GM12873 (cell line): ENCODE results near the gene PTPRB.

Source experiments
- CTCF ChIP-seq: IDR thresholded peaks from 2 replicates; pipeline ENCODE4 v1.5.1; 2012; ENCODE audit warnings: low read depth, mild to moderate bottlenecking, moderate library complexity, low read length, control low read depth; ENCODE audit not compliant: insufficient read depth; ENCODE audit errors: missing control alignments

PTPRB gene

GRCh38 chr12:70666364-70666763, 29.1 kb upstream of the PTPRB start:
- TF ChIP-seq CTCF, result no peak

- TF ChIP-seq CTCF, result no peak
Measured at GRCh38 chr12:70664465-70664881, 27.2 kb upstream of the PTPRB start.

GRCh38 chr12:70663838-70664237, 26.6 kb upstream of the PTPRB start:
- TF ChIP-seq CTCF, result no peak

DNA sequence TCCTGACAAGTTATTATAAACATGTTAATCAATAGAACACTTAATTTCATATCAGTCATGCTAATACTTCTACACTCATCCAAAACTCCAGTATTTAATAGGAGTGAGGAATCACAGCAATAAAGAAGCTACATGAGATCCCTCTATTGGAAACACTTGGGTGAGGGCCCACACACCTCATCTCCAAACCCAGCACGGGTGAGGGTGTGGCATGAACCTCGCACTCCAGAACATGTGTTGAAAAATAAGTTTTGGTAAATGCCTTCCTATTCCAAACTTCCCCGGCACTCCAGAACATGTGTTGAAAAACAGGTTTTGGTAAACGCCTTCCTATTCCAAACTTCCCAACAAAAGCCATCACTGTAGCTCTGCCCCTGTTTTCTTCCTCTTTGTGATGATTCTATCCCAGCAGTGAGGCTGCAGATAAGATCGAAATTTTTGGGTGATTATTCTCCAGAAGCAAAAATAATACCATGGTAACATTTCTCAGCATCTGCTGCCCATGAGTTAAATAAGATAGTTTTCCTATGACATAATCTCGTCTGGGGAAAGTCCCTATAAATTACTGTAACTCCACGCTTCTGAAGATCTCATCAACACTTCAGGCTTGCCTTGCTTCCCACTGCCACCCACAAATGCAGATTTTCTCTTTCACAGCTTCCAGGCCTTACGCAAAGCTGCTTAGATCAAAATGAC, 24.4 kb upstream of the PTPRB start:
- TF ChIP-seq CTCF, result no peak

DNA sequence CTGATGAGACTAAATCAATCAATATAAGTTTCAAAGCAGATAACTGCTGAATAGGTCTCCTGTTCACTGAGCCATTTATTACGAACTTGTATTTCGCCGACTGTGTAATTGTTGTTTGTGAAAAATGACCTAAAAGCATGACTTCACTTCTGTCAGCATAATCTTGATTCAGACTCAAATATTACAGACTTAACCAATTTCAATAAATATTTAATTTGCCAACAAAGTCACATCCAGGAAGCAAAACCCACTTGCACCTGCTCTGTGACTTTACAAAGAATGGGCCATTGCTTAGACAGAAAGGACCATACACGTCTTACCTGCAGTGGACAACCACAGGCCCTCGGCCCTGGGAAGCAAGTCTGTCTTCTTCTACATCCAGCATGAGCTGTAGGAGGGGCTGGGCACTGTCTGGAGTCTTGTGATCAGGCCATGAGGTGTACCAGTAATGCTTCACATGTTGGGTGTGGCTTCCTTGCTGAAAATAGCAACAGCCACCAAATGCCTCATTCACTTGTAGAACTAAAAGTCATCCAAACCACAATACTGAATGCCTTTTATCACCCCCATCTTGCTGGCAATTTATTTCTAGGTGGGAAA, 23.5 kb upstream of the PTPRB start:
- no peak for TF ChIP-seq CTCF

DNA sequence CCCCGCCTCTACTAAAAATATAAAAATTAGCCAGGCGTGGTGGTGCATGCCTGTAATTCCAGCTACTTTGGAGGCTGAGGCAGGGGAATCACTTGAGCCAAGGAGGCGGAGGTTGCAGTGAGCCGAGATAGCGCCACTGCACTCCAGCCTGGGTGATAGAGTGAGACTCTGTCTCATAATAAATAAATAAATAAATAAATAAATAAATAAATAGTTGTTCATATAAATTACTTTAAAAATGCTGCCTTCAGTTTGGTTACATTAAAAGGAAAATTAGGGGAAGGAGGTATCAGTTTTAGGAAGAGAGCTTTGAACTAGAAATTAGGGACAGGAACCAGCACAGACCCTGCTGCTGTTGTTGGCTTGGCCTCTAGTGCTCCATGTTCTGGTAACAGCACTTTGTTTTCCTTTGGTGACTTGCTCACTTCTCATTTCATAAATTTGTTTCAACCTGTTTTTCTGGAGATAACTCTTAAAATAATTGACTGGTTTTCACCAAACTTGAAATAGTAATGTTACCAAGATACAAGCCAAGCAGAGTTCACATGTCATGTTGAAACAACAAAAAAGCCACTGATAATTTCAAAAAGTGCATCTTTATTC, 22.9 kb upstream of the PTPRB start:
- TF ChIP-seq CTCF, result no peak

- TF ChIP-seq CTCF, result no peak
Measured at GRCh38 chr12:70659077-70659606, 21.9 kb upstream of the PTPRB start.
